ENCODE measurements around the gene TMEM184A. TPM values are rescaled to one million over a fixed set of nuclear protein-coding genes. Genes with fewer than 3 reads are reported as not detected.

The TMEM184A gene
- total RNA-seq, 6 experiments from 2014 or later = 15.1 to 32.8 (median 26.7) TPM

- Histone ChIP-seq H3K27ac (no peak overlapping the region), H3K27me3 (no peaks in the 10 kb centered on the region), H3K4me1 (peaks cover 0 to 8% (median 3%) of the 10 kb centered on the region in 4 donors), H3K36me3 (peaks cover 0 to 36% (median 3%) of the 10 kb centered on the region in 4 donors), H3K4me3 (no peak overlapping the region), H3K9me3 (no peaks in the 10 kb centered on the region)
- WGBS (ENCODE audit: insufficient coverage, low coverage, low lambda C conversion rate, missing lambda C conversion rate) = 93% methylated on average over 12 of the region's 21 CpGs
- ATAC-seq = no peak
- no peak for DNase-seq
- TF ChIP-seq POLR2A (IDR thresholded peaks at IDR 0.05) = no peak
- TF ChIP-seq, protein P1, sequence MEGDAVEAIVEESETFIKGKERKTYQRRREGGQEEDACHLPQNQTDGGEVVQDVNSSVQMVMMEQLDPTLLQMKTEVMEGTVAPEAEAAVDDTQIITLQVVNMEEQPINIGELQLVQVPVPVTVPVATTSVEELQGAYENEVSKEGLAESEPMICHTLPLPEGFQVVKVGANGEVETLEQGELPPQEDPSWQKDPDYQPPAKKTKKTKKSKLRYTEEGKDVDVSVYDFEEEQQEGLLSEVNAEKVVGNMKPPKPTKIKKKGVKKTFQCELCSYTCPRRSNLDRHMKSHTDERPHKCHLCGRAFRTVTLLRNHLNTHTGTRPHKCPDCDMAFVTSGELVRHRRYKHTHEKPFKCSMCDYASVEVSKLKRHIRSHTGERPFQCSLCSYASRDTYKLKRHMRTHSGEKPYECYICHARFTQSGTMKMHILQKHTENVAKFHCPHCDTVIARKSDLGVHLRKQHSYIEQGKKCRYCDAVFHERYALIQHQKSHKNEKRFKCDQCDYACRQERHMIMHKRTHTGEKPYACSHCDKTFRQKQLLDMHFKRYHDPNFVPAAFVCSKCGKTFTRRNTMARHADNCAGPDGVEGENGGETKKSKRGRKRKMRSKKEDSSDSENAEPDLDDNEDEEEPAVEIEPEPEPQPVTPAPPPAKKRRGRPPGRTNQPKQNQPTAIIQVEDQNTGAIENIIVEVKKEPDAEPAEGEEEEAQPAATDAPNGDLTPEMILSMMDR (IDR thresholded peaks at IDR 0.05) = no peak
- intact Hi-C loops (cut with DNase I) = loop anchor here in 1 of 2 donors (5.0 kb wide), 1 partner anchor 51 kb away; no protein-coding TSS in a partner anchor
Observed at GRCh38 chr7:1501487-1502270, 54.3 kb downstream of the TMEM184A start.

- WGBS (ENCODE audit: insufficient coverage, low coverage, low lambda C conversion rate, missing lambda C conversion rate) = 93% methylated on average over 8 of the region's 34 CpGs
Observed at GRCh38 chr7:1500064-1500807, 55.8 kb downstream of the TMEM184A start.

DNA sequence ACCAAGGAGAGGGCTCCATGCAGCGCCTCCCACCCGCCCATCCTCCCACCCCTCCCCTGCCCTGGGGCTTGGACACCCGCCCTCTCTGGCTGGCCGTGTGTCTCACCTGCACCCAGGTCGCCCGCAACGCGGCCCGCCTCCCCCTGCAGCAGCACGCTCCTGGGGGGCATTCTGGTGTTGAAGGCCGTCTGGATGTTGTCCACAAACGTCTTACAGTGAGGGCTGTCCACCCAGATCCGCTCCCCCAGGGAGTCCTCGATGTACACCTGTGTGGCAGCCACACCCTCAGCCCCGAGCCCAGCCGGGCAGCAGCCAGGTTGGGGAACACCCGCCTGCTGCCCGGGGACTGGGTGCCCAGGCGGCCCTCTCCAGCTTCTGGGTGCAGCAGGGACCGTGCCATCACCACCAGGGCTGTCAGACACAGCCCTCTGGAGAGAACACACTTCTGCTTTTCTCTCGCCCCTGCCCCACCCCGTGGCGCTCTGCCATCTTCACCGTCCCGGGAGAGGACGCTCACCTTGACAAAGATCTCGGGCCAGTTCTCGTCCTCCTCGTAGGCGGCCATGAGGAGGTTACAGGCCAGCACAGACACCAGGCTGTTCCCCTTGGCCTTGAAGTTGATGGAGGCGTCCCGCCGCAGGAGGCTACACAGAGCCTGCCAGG, 56.5 kb downstream of the TMEM184A start:
- no peaks in the 10 kb centered on the region for H3K9me3 ChIP-seq
- peaks cover 0 to 8% (median 3%) of the 10 kb centered on the region in 4 donors for H3K4me1 ChIP-seq
- 77% methylated on average over 6 of the region's 33 CpGs for WGBS (ENCODE audit: insufficient coverage, low coverage, low lambda C conversion rate, missing lambda C conversion rate)
- H3K27me3 ChIP-seq = no peaks in the 10 kb centered on the region
- intact Hi-C loops (cut with DNase I) = loop anchor here in 1 of 2 donors (5.0 kb wide), 1 partner anchor 53 kb away; no protein-coding TSS in a partner anchor
- no peak overlapping the region for H3K4me3 ChIP-seq
- TF ChIP-seq, protein P1 (IDR thresholded peaks at IDR 0.05) = no peak
- TF ChIP-seq POLR2A (IDR thresholded peaks at IDR 0.05) = no peak
- ATAC-seq = no peak
- no peak overlapping the region for H3K27ac ChIP-seq
- DNase-seq = no peak
- H3K36me3 ChIP-seq = peaks cover 0 to 48% (median 4%) of the 10 kb centered on the region in 4 donors

More at GRCh38 chr7:1500064-1500807, 55.8 kb downstream of the TMEM184A start:
- H3K36me3 ChIP-seq = peaks cover 0 to 44% (median 4%) of the 10 kb centered on the region in 4 donors
- no peaks in the 10 kb centered on the region for H3K27me3 ChIP-seq
- no peak for ATAC-seq
- TF ChIP-seq, protein P1 (IDR thresholded peaks at IDR 0.05) = no peak
- TF ChIP-seq POLR2A (IDR thresholded peaks at IDR 0.05) = no peak
- intact Hi-C loops (cut with DNase I) = loop anchor here in 1 of 2 donors (5.0 kb wide), 1 partner anchor 52 kb away; no protein-coding TSS in a partner anchor
- no peak overlapping the region for H3K4me3 ChIP-seq
- no peak for DNase-seq
- H3K4me1 ChIP-seq = peaks cover 0 to 8% (median 3%) of the 10 kb centered on the region in 4 donors
- H3K9me3 ChIP-seq = no peaks in the 10 kb centered on the region
- no peak overlapping the region for H3K27ac ChIP-seq
